Left ventricle myocardium inferior (tissue), 1 donor: ENCODE results near the gene OXER1. TPM values are rescaled to one million over a fixed set of nuclear protein-coding genes. Genes with fewer than 3 reads are reported as not detected.

Experiments used
- DNase-seq: peaks from one replicate; pipeline ENCODE4 v3.0.0-alpha.2; 2020
- H3K27ac ChIP-seq: fragments of 200-600 bp; replicated peaks from 2 replicates; pipeline ENCODE4 v1.8.0; 2021
- H3K27me3 ChIP-seq: fragments of 200-600 bp; 2 replicates; pipeline ENCODE4 v1.8.0; 2021; ENCODE audit warnings: low read depth
- H3K36me3 ChIP-seq: fragments of 200-600 bp; 2 replicates; pipeline ENCODE4 v1.8.0; 2021
- H3K4me1 ChIP-seq: fragments of 200-600 bp; 2 replicates; pipeline ENCODE4 v1.8.0; 2021
- H3K4me3 ChIP-seq: fragments of 200-600 bp; 2 replicates; pipeline ENCODE4 v1.8.0; 2021; ENCODE audit warnings: mild to moderate bottlenecking, moderate library complexity
- H3K9me3 ChIP-seq: fragments of 200-600 bp; replicated peaks from 2 replicates; pipeline ENCODE4 v1.8.0; 2021
- CTCF ChIP-seq: fragments of 200-600 bp; IDR thresholded peaks from 2 replicates; pipeline ENCODE4 v1.8.0; 2021; ENCODE audit warnings: antibody characterized with exemption, mild to moderate bottlenecking, borderline replicate concordance
- intact Hi-C: fragments of 100-400 bp; cut with micrococcal nuclease; formaldehyde crosslinking; loops from one replicate; pipeline ENCODE4 v1.11.0; 2022
- total RNA-seq: library from RNA; stranded (reverse); fragmentation: NEBNext Ultra II Directional; extraction: Animal tissue kit (Norgen Biotek cat#: 25700); gene quantifications from one replicate; pipeline ENCODE4 v1.2.1, GENCODE V29; 2021
- donor health status: DM: no; HTN: yes; CAD: no; lungs with severe emphysema.

The OXER1 gene
- total RNA-seq, 1 donor from 2014 or later, result 0.36 TPM

GRCh38 chr2:42767899-42768705 lies 4.2 kb upstream of the OXER1 start:
- TF ChIP-seq CTCF, result no peak

GRCh38 chr2:42767080-42767898 lies 3.4 kb upstream of the OXER1 start:
- intact Hi-C loops, result no loop called here
- Histone ChIP-seq H3K27me3 (no peaks in the 10 kb centered on the region), H3K4me1 (no peaks in the 10 kb centered on the region), H3K27ac (no peak overlapping the region), H3K4me3 (no peak overlapping the region), H3K36me3 (no peaks in the 10 kb centered on the region), H3K9me3 (no peaks in the 10 kb centered on the region)
- no peak for TF ChIP-seq CTCF
- no peak for DNase-seq

More at GRCh38 chr2:42767899-42768705, 4.2 kb upstream of the OXER1 start:
- H3K27me3 ChIP-seq, result no peaks in the 10 kb centered on the region
- intact Hi-C loops, result no loop called here
- no peak overlapping the region for H3K27ac ChIP-seq
- no peaks in the 10 kb centered on the region for H3K4me1 ChIP-seq
- no peak for DNase-seq
- H3K4me3 ChIP-seq, result no peak overlapping the region
- no peaks in the 10 kb centered on the region for H3K36me3 ChIP-seq
- no peaks in the 10 kb centered on the region for H3K9me3 ChIP-seq

GRCh38 chr2:42765686-42766085 lies 1.8 kb upstream of the OXER1 start:
- no peak for TF ChIP-seq CTCF
- intact Hi-C loops, result no loop called here
- H3K9me3 ChIP-seq, result no peaks in the 10 kb centered on the region
- DNase-seq, result no peak
- H3K36me3 ChIP-seq, result no peaks in the 10 kb centered on the region
- H3K4me3 ChIP-seq, result no peak overlapping the region
- no peaks in the 10 kb centered on the region for H3K27me3 ChIP-seq
- H3K27ac ChIP-seq, result no peak overlapping the region
- no peaks in the 10 kb centered on the region for H3K4me1 ChIP-seq

- no peak for DNase-seq
- intact Hi-C loops, result no loop called here
- H3K27me3 ChIP-seq, result no peaks in the 10 kb centered on the region
- H3K36me3 ChIP-seq, result no peaks in the 10 kb centered on the region
- no peak overlapping the region for H3K4me3 ChIP-seq
- H3K27ac ChIP-seq, result no peak overlapping the region
- TF ChIP-seq CTCF, result no peak
- H3K9me3 ChIP-seq, result no peaks in the 10 kb centered on the region
- no peaks in the 10 kb centered on the region for H3K4me1 ChIP-seq
Observed at GRCh38 chr2:42764901-42765300, 966 bp upstream of the OXER1 start.

- Histone ChIP-seq H3K27ac (no peak overlapping the region), H3K36me3 (no peaks in the 10 kb centered on the region), H3K4me3 (no peak overlapping the region), H3K4me1 (no peaks in the 10 kb centered on the region), H3K27me3 (no peaks in the 10 kb centered on the region), H3K9me3 (no peaks in the 10 kb centered on the region)
- intact Hi-C loops, result no loop called here
- no peak for DNase-seq
- TF ChIP-seq CTCF, result no peak
Observed at GRCh38 chr2:42762823-42763804, 821 bp downstream of the OXER1 start.
